ENCODE data around the gene LRRC46. TPM values are rescaled to one million over a fixed set of nuclear protein-coding genes. Genes with fewer than 3 reads are reported as not detected.

Gene LRRC46
- total and polyA plus RNA-seq, 2 donors (not counting 1 experiment from before 2014, with no cell fraction given) = 0.69 to 2.4 TPM

GRCh38 chr17:47856830-47857229 is 25.4 kb downstream of the LRRC46 start:
- no peak overlapping the region for H3K27ac ChIP-seq (ENCODE audit: low read length in 2 of 2)
- H3K4me1 ChIP-seq (ENCODE audit: control insufficient read depth in 2 of 2, insufficient read depth in 2 of 2, low read length in 2 of 2) = peaks cover 8% of the 10 kb centered on the region in 2 donors
- intact Hi-C loops (cut with micrococcal nuclease) = no loop called here
- H3K79me2 ChIP-seq (ENCODE audit: control insufficient read depth, insufficient read depth, low read length) = no peaks in the 10 kb centered on the region
- ATAC-seq (ENCODE audit: low read depth) = no peak
- H4K20me1 ChIP-seq (ENCODE audit: control insufficient read depth, insufficient read depth, low read length, poor library complexity, severe bottlenecking) = no peaks in the 10 kb centered on the region
- ChIA-PET CTCF (interaction anchor here (2.8 kb wide), 1 partner anchor 14 kb away, joined by 12 read pairs; no protein-coding TSS in a partner anchor), POLR2A (no interaction called here)
- H3K27me3 ChIP-seq (replicated peaks in 1 of 4; ENCODE audit: control extremely low read depth in 1 of 4, control insufficient read depth in 3 of 4, insufficient read depth in 4 of 4, low read length in 3 of 4) = peaks cover 0 to 61% (median 26%) of the 10 kb centered on the region in 4 experiments
- H3K9ac ChIP-seq (ENCODE audit: low read length) = no peak overlapping the region
- Mint-ChIP-seq H3K9me3 (ENCODE audit: insufficient read depth) (no peaks in the 10 kb centered on the region), H3K4me3 (no peak overlapping the region), H3K27ac (no peak overlapping the region), H3K4me1 (peaks cover 9% of the 10 kb centered on the region), H3K27me3 (peaks cover 76% of the 10 kb centered on the region)
- no peak for DNase-seq
- H3K4me2 ChIP-seq (replicated peaks; ENCODE audit: low read depth, low read length, poor library complexity, severe bottlenecking) = no peak overlapping the region
- no peaks in the 10 kb centered on the region for H3K36me3 ChIP-seq (replicated peaks in 1 of 2; ENCODE audit: control extremely low read depth in 1 of 2, control insufficient read depth in 1 of 2, extremely low read depth in 1 of 2, insufficient read depth in 2 of 2, low read length in 1 of 2)
- TF ChIP-seq CTCF (IDR thresholded peaks at IDR 0.05) = no peak
- no peak for TF ChIP-seq EZH2 (IDR thresholded peaks at IDR 0.05; ENCODE audit: borderline replicate concordance, insufficient read depth, low read depth, low read length, poor library complexity, severe bottlenecking)
- no peaks in the 10 kb centered on the region for H3K9me3 ChIP-seq (ENCODE audit: control extremely low read depth in 1 of 3, control insufficient read depth in 2 of 3, insufficient read depth in 1 of 3, low read length in 2 of 3)
- H3K4me3 ChIP-seq (ENCODE audit: control extremely low read depth in 1 of 5, extremely low read depth in 1 of 5, insufficient read depth in 1 of 5, low read depth in 2 of 5, low read length in 4 of 5) = no peak overlapping the region
- H2AFZ ChIP-seq (ENCODE audit: insufficient read depth, low read depth, low read length, poor library complexity, severe bottlenecking) = no peak overlapping the region

- POLR2A ChIA-PET = no interaction called here
- DNase-seq = no peak
- Histone ChIP-seq H3K79me2 (ENCODE audit: control insufficient read depth, insufficient read depth, low read length) (no peaks in the 10 kb centered on the region), H3K27ac (ENCODE audit: low read length in 2 of 2) (no peak overlapping the region), H2AFZ (ENCODE audit: insufficient read depth, low read depth, low read length, poor library complexity, severe bottlenecking) (no peak overlapping the region), H3K9me3 (ENCODE audit: control extremely low read depth in 1 of 3, control insufficient read depth in 2 of 3, insufficient read depth in 1 of 3, low read length in 2 of 3) (peaks cover 0 to under 1% (median 0%) of the 10 kb centered on the region in 3 donors), H3K4me2 (replicated peaks; ENCODE audit: low read depth, low read length, poor library complexity, severe bottlenecking) (no peak overlapping the region), H3K27me3 (replicated peaks in 1 of 4; ENCODE audit: control extremely low read depth in 1 of 4, control insufficient read depth in 3 of 4, insufficient read depth in 4 of 4, low read length in 3 of 4) (peaks cover 0 to 51% (median 17%) of the 10 kb centered on the region in 4 experiments), H3K36me3 (replicated peaks in 1 of 2; ENCODE audit: control extremely low read depth in 1 of 2, control insufficient read depth in 1 of 2, extremely low read depth in 1 of 2, insufficient read depth in 2 of 2, low read length in 1 of 2) (no peaks in the 10 kb centered on the region), H3K4me3 (ENCODE audit: control extremely low read depth in 1 of 5, extremely low read depth in 1 of 5, insufficient read depth in 1 of 5, low read depth in 2 of 5, low read length in 4 of 5) (no peak overlapping the region), H3K9ac (ENCODE audit: low read length) (no peak overlapping the region), H3K4me1 (ENCODE audit: control insufficient read depth in 2 of 2, insufficient read depth in 2 of 2, low read length in 2 of 2) (no peaks in the 10 kb centered on the region), H4K20me1 (ENCODE audit: control insufficient read depth, insufficient read depth, low read length, poor library complexity, severe bottlenecking) (no peaks in the 10 kb centered on the region)
- Mint-ChIP-seq H3K4me1 (peaks cover 2% of the 10 kb centered on the region), H3K4me3 (no peak overlapping the region), H3K27ac (no peak overlapping the region), H3K27me3 (peaks cover 66% of the 10 kb centered on the region), H3K9me3 (ENCODE audit: insufficient read depth) (no peaks in the 10 kb centered on the region)
- CTCF ChIA-PET = interaction anchor here (1.2 kb wide), 1 partner anchor 13 kb away, joined by 4 read pairs; no protein-coding TSS in a partner anchor
- TF ChIP-seq CTCF (IDR thresholded peaks at IDR 0.05) = no peak
- TF ChIP-seq EZH2 (IDR thresholded peaks at IDR 0.05; ENCODE audit: borderline replicate concordance, insufficient read depth, low read depth, low read length, poor library complexity, severe bottlenecking) = no peak
- ATAC-seq (ENCODE audit: low read depth) = no peak
- WGBS (ENCODE audit: insufficient coverage) = 55% methylated on average over 13 of the region's 16 CpGs
- intact Hi-C loops (cut with micrococcal nuclease) = no loop called here
Measured at GRCh38 chr17:47857551-47858455, 26.3 kb downstream of the LRRC46 start.
